Adipocyte (in vitro differentiated cells): ENCODE data around the gene FNDC8.
"Not testable (repeated sequence)": the region's sequence is repeated elsewhere in the genome, so short reads cannot be mapped to it uniquely, and the experiment has no call there.

Source experiments
- DNase-seq: peaks from one replicate; pipeline ENCODE4 v3.0.0-alpha.2; 2015; ENCODE audit warnings: low read depth
- H3K27me3 ChIP-seq: replicated peaks from 2 replicates; pipeline ENCODE4 v1.7.0; 2013; ENCODE audit warnings: mild to moderate bottlenecking, low read length, moderate library complexity; ENCODE audit not compliant: control insufficient read depth, insufficient read depth
- H3K36me3 ChIP-seq: 2 replicates; pipeline ENCODE4 v1.7.0; 2013; ENCODE audit warnings: low read length, mild to moderate bottlenecking, moderate library complexity; ENCODE audit not compliant: control insufficient read depth, insufficient read depth, severe bottlenecking
- H3K4me1 ChIP-seq: 2 replicates; pipeline ENCODE4 v1.7.0; 2013; ENCODE audit warnings: mild to moderate bottlenecking, low read length, moderate library complexity; ENCODE audit not compliant: control insufficient read depth, insufficient read depth
- H3K4me3 ChIP-seq: 2 replicates; pipeline ENCODE4 v1.7.0; 2013; ENCODE audit warnings: mild to moderate bottlenecking, low read length, moderate library complexity
- H3K9ac ChIP-seq: 2 replicates; pipeline ENCODE4 v1.7.0; 2013; ENCODE audit warnings: mild to moderate bottlenecking, low read length, moderate library complexity
- H3K9me3 ChIP-seq: 2 replicates; pipeline ENCODE4 v1.7.0; 2013; ENCODE audit warnings: mild to moderate bottlenecking, low read length, moderate library complexity; ENCODE audit not compliant: control insufficient read depth

The FNDC8 gene

DNA sequence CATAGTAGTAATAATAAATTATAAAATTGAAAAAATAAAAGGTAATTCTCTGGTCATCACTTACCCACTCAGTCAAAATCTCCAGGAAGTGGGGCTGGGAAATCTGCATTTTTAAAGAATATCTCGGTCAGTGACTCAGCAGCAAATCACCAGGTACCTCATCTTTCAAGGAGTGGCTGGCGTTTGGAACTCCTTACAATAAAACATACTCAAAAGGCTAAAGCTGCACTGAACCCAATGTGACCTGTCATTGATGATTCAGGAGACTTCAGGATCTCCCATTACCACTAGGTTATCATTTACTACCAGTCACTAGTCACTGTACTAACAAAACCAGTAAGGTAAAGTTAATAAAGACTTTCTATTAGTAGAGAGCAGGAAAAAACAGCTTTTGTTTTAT lies 36.4 kb upstream of the FNDC8 start:
- Histone ChIP-seq H3K9me3 (no peaks in the 10 kb centered on the region), H3K4me3 (no peak overlapping the region), H3K9ac (no peak overlapping the region), H3K4me1 (peaks cover 29% of the 10 kb centered on the region), H3K36me3 (no peaks in the 10 kb centered on the region), H3K27me3 (no peaks in the 10 kb centered on the region)
- DNase-seq: no peak

- DNase-seq: no peak
- Histone ChIP-seq H3K4me1 (peaks cover 29% of the 10 kb centered on the region), H3K4me3 (no peak overlapping the region), H3K9ac (no peak overlapping the region), H3K9me3 (no peaks in the 10 kb centered on the region), H3K27me3 (no peaks in the 10 kb centered on the region), H3K36me3 (no peaks in the 10 kb centered on the region)
Observed at GRCh38 chr17:35086164-35086563, 35.3 kb upstream of the FNDC8 start.

DNA sequence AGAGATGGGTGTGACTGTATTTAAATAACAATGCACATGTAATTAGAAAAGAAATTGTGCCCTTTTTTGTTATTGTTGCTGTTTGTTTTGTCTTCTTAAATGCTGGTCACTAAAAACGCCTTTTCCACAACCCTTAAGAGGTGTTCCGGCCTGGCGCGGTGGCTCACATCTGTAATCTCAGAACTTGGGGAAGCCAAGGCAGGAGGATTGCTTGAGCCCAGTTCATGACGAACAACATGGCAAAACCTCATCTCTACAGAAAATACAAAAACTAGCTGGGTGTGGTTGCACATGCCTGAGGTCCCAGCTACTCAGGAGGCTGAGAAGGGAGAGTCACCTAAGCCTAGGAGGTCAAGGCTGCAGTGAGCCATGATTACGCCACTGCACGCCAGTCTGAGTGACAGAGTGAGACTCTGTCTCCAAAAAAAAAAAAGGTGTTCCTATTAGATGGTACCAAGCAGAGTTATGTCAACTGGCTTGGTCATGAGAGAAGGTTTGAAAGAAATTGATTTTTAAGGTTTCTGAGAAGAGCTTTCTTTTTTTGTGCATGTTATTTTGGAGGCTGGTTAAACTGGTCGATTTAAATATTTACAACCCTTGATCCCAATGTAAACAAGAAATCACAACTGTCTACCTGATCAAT lies 34.4 kb upstream of the FNDC8 start:
- H3K9ac ChIP-seq: no peak overlapping the region
- H3K4me3 ChIP-seq: no peak overlapping the region
- peaks cover 24% of the 10 kb centered on the region for H3K4me1 ChIP-seq
- no peaks in the 10 kb centered on the region for H3K36me3 ChIP-seq
- no peak for DNase-seq
- H3K27me3 ChIP-seq: no peaks in the 10 kb centered on the region
- H3K9me3 ChIP-seq: no peaks in the 10 kb centered on the region

DNA sequence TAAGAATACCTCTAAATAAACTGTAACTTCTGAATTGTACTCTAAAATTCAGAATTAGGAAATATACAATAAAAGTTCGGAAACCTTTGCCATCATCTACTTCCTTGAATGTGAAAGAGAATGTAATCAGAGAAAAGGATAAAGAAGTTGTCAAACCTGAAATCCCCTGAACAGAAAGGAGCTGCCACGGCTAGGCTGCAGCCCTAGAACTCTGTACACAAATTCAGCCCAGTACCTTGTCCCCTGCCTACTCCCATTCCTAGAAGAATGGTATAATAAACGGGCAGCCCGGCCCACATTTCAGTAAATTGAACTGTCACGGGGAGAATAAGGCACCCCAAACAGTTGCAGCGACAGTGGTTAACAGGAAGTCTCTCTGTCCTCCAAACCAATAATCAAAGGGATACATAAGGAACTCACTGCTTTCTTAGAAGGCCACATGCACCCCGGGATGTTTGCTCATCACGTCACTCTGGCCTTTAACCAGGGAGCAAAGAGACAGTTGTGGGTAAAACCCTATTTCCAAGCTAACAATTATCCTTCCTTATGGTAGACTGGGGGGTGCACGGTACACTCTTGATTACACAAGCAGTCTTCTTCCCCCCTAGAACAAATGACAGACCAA lies 33.6 kb upstream of the FNDC8 start:
- no peaks in the 10 kb centered on the region for H3K9me3 ChIP-seq
- H3K4me3 ChIP-seq: peak overlapping the region; percentile 85
- H3K9ac ChIP-seq: peak overlapping the region; percentile 83
- no peaks in the 10 kb centered on the region for H3K36me3 ChIP-seq
- no peaks in the 10 kb centered on the region for H3K27me3 ChIP-seq
- DNase-seq: no peak
- H3K4me1 ChIP-seq: peaks cover 17% of the 10 kb centered on the region

DNA sequence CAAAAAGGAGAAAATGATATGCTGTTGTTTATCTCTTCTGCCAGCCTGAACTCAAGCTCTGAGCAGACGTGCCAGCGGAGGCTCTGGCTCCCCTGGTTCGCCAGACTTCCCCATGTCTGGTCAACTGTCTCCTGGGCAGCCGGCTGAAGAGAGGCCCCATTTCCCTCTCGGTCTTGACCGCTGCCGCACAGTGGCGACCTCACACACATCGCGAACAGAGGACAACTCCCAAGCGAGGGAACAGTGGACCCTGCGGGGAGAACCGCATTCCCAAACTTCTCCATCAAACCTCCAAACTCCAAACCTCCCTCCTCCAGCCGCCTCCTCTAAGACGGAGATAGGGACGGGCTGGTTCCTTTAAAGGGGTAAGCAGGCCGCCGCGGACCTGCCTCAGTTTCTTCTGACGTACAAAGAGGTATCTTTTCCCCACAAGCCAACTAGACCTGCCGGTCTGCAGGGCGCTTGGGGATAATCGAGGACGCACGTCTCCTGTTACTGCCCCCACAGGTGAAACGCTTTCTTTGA lies 33.0 kb upstream of the FNDC8 start:
- peaks cover 17% of the 10 kb centered on the region for H3K4me1 ChIP-seq
- peak overlapping the region; percentile 85 for H3K4me3 ChIP-seq
- DNase-seq: peak; percentile 83
- H3K9me3 ChIP-seq: no peaks in the 10 kb centered on the region
- H3K36me3 ChIP-seq: no peaks in the 10 kb centered on the region
- H3K27me3 ChIP-seq: no peaks in the 10 kb centered on the region
- peak overlapping the region; percentile 83 for H3K9ac ChIP-seq

- H3K27me3 ChIP-seq: no peaks in the 10 kb centered on the region
- no peaks in the 10 kb centered on the region for H3K36me3 ChIP-seq
Observed at GRCh38 chr17:35088881-35089585, 32.4 kb upstream of the FNDC8 start.

DNA sequence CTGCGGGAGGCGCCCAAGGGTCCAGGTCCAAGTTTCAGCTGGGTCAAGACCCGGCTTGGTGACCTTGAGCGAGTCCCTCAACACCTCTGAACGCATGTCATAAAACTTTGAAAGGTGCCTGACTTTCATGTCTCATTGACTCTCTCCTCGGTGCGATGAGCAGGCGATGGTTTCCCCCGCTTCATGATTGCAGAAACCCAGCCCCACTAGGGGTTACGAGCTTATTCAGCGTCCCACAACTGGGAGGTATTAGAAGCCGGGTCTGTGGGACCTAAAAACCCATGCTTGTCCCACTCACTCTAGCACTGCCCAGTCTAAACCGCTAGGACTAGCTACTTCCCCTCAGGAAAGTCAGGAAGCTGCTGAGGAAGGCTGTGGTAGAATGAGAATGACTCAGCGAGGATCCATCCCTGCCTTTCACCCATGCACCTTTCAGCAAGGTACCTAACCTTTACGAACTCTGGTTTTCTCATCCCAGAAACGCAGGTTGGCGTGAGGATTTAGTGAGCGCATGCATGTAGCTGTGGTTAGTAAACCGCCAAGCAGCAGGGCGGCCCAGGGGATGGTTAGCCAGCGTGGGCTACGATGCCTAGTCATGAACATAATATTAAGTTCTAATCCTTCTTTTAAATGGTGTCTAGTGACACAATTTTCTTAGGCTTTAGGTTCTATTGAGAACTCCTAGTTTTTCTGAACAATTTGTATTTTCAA lies 31.7 kb upstream of the FNDC8 start:
- peak; percentile 24 for DNase-seq
- peak overlapping the region; percentile 80 for H3K9ac ChIP-seq
- H3K9me3 ChIP-seq: no peaks in the 10 kb centered on the region
- H3K27me3 ChIP-seq: no peaks in the 10 kb centered on the region
- H3K4me1 ChIP-seq: peaks cover 22% of the 10 kb centered on the region
- peak overlapping the region; percentile 72 for H3K4me3 ChIP-seq
- H3K36me3 ChIP-seq: no peaks in the 10 kb centered on the region

More at GRCh38 chr17:35088881-35089585, 32.4 kb upstream of the FNDC8 start:
- H3K9ac ChIP-seq: peak overlapping the region; percentile 83
- peak overlapping the region; percentile 85 for H3K4me3 ChIP-seq
- peak; percentile 96 for DNase-seq
- H3K9me3 ChIP-seq: no peaks in the 10 kb centered on the region
- peaks cover 17% of the 10 kb centered on the region for H3K4me1 ChIP-seq

- not testable (repeated sequence) for H3K36me3 ChIP-seq, DNase-seq, H3K27me3 ChIP-seq
Observed at GRCh38 chr17:35090707-35091106, 30.7 kb upstream of the FNDC8 start.

DNA sequence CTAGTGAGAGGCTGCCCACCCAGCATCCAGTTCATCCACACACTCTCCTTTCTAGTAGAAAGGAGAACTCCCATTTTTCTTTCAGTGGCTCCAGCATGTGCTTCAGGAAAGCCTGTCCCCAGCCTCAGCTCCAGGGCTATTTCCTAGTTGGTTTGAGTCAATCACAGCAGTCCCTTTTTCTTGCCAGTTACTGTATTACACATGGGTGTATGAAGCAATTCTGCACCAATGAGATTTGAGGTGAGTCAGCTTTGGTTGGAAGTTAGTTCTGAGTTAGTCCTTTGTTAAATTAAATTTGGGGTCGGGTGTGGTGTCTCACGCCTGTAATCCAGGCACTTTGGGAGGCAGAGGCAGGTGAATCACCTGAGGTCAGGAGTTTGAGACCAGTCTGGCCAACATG lies 26.5 kb upstream of the FNDC8 start:
- H3K4me3 ChIP-seq: no peak overlapping the region
- H3K36me3 ChIP-seq: no peaks in the 10 kb centered on the region
- peak overlapping the region; percentile 44 for H3K9ac ChIP-seq
- H3K4me1 ChIP-seq: peaks cover 11% of the 10 kb centered on the region
- H3K27me3 ChIP-seq: no peaks in the 10 kb centered on the region
- DNase-seq: peak; percentile 67
- H3K9me3 ChIP-seq: no peaks in the 10 kb centered on the region

More at GRCh38 chr17:35090707-35091106, 30.7 kb upstream of the FNDC8 start:
- not testable (repeated sequence) for H3K4me3 ChIP-seq, H3K9ac ChIP-seq, H3K9me3 ChIP-seq
- peaks cover 28% of the 10 kb centered on the region for H3K4me1 ChIP-seq

DNA sequence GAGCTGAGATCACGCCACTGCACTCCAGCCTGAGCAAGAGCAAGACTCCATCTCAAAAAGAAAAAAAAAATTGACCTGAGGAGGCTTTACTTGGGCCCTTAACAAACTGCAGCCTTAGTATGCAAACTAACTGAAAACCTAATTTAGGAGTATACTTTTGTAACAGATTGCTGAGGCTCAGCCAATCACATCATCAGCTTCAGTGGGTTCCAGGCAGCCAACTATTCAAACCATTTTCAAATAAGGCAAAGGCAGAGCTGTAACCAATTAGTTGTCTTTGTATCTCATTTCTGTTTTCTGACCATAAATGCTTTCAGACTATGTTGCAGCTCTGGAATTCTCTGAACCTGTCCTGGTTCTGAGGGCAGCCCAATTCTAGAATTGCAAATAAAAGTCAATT lies 25.7 kb upstream of the FNDC8 start:
- H3K36me3 ChIP-seq: peaks cover 7% of the 10 kb centered on the region
- no peaks in the 10 kb centered on the region for H3K27me3 ChIP-seq
- H3K9ac ChIP-seq: no peak overlapping the region
- peaks cover 11% of the 10 kb centered on the region for H3K4me1 ChIP-seq
- no peaks in the 10 kb centered on the region for H3K9me3 ChIP-seq
- DNase-seq: no peak
- no peak overlapping the region for H3K4me3 ChIP-seq

- no peak overlapping the region for H3K9ac ChIP-seq
- no peaks in the 10 kb centered on the region for H3K9me3 ChIP-seq
- H3K36me3 ChIP-seq: peaks cover 16% of the 10 kb centered on the region
- H3K4me3 ChIP-seq: no peak overlapping the region
- H3K27me3 ChIP-seq: no peaks in the 10 kb centered on the region
- DNase-seq: no peak
- peaks cover 11% of the 10 kb centered on the region for H3K4me1 ChIP-seq
Observed at GRCh38 chr17:35097776-35098175, 23.6 kb upstream of the FNDC8 start.
